Hematopoietic multipotent progenitor cell (in vitro differentiated cells): ENCODE data around the gene NHLRC4. TPM values are rescaled to one million over a fixed set of nuclear protein-coding genes. Genes with fewer than 3 reads are reported as not detected.
"Not testable (repeated sequence)": the region's sequence is repeated elsewhere in the genome, so short reads cannot be mapped to it uniquely, and the experiment has no call there.

Experiments
- DNase-seq, 3 donors: peaks; one replicate each; pipeline ENCODE4 v3.0.0-alpha.2; 2011 to 2015; ENCODE audit warnings: low read depth in 2 of 3, low spot score in 2 of 3
- total RNA-seq: library from RNA; depleted of rRNA; stranded (reverse); fragments of >200 nt; gene quantifications from one replicate; pipeline ENCODE4 v1.2.3, GENCODE V29; 2012

Gene NHLRC4
- total RNA-seq, 1 donor, result 14.3 TPM

DNA sequence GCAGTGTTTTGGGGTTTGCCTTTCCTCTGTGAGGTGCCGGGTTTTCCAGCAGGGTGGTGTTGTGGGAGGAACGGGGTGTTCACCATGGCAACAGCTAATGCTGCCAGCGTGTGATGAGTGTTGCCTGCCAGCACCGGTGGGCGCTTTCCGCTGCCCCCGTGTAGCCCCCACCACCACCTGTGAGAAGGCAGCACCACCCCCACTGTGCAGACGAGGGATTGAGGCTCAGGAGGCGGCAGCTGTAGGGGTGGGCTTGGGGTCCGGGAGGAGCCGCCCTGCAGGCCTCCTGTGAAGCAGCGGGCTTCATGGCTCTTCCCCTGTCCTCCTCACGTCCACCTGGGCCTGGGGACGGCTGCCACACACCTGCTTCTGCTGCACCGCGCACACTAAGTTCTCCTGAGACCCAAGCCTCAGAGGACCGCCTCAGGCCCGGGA is 28.3 kb downstream of the NHLRC4 start:
- DNase-seq, result no peak

DNA sequence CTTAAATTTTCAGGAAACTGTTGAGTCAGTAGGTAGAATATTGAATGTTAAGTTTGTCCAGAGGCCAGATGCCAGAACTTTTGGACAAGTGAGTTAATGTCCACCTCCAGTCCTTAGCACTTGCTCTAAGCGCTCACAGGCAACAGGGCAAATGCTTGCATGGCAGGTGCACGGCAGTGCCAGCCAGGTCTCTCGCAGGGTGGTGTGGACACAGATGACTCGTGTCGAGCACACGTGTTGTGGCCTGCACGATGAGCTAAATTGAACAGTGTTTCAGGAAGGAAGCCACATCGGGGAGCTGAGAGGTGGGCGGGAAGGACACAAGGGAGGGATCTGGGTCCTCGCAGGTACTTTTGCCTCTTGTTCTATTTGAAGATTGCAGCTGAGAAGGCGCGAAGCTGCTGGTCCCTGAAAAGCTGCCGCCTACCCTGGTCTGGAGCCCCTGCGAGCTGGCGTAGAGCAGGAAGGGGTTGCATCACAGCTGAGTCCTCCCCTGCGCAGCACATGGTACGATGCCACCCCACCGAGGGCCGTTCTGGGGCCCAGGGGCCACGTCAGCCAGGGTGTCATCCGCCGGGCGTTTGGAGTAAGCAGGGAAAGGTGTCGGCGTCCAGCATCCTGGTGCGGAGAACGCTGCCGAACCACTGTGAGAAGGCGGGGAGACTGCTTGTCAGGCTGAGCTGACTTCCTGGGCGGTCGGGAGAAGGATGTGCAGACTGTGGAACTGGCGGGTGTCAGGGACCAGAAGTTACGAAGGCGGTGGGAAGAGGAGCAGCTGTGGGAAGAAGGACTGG is 29.3 kb downstream of the NHLRC4 start:
- no peak for DNase-seq

GRCh38 chr16:596736-597060 is 29.9 kb downstream of the NHLRC4 start:
- no peak for DNase-seq

DNA sequence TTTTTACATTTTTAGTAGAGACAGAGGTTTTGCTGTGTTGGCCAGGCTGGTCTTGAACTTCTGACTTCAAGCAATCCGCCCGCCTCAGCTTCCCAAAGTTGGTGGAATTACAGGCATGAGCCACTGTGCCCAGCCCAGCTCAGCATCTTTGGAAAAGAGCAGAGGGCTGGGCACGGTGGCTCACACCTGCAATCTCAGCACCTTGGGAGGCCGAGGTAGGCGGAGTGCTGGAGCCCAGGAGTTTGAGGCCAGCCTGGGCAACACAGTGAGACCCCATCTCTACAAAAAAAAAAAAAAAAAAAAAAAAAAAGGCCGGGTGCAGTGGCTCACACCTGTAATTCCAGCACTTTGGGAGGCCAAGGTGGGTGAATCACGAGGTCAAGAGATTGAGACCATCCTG is 30.9 kb downstream of the NHLRC4 start:
- not testable (repeated sequence) for DNase-seq

DNA sequence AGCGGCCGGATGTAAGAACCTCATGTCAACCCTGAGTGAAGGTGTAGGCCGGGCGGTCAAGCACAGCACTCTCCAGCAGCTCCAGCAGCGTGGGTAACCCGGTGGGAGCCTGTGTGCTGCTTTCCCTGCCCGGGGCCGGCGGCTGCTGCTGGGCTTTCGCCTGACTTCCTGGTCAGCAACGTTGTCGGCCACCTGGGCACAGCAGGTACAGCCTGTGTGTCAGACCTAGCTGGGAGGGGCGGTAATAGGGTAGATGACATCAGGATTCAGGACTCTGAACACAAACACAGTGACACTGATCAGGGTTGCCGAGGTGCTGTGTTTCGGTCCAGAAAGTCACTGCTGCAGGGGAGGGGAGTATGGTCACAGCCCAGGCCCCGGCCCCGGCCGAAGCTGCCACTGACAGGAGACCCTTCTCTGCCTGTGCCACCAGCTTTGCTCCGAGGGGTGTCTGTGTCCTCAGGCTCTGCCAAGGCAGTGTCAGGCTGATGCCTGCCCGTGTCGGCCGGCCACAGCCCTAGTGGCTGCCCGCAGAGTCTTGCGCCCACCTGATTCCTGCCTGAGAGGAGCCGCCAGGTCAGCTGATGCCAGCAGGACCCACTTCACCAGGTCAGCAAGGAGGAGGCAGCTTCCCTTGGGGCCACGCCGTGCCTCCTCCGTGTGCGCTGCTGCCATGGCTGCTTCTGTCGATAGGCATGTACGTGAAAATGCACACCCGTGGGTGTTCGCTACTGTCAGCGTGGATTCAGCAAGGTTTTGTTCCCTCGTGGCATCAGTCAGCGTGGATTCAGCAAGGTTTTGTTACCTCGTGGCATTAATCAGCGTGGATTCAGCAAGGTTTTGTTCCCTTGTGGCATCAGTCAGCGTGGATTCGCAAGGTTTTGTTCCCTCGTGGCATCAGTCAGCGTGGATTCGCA is 32.3 kb downstream of the NHLRC4 start:
- DNase-seq, result no peak

DNA sequence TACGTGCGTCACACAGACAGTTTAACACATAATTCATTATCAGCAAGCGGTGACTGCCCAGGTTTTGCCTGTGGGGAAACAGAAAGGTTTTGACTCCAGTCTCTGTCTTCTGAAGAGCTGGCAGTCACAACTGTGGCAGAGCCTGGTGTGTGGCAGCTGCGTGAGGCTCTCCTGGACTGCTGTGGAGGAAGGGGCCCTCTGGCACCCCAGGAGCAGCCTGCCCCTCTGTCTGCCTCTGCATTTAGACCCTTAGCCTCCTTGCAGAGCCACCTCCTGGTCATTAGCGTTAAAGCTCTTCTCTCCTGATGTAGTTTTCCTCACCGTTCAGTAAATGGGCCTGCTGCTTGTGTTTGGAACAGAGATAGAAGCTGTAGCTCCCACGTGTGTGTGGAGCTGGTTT is 34.0 kb downstream of the NHLRC4 start:
- DNase-seq, result peak in 2 of 3 donors; percentile 48 to 66

- DNase-seq, result no peak
Observed at GRCh38 chr16:603933-604332, 37.1 kb downstream of the NHLRC4 start.

DNA sequence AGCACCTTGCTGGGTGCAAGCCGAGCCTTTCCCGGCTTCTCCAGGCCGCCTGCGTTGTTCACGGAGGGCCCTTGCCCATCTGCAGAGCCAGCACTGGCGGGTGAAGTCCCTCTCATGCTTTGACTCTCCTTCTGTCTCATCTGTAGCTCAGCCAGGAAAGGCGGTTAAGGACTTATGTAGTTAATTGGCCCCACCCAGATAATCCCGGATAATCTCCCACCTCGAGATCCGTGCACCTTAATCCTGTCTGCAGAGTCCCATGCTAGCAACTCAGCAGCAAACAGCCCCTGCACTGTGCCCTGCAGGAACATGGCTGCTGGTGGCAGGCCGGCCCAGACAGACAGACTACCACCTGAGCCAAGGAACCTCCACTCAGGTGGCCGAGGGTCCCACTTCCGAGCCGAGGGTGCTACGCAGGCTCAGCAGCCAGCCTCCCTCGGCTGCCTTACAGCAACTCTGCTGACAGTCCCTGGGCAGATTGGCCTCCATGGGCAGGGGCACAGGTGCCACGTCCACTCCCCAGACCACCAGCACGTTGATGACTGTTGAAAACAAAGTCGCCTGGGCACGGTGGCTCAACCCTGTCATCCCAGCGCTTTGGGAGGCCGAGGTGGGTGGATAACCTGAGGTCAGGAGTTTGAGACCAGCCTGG is 40.0 kb downstream of the NHLRC4 start:
- DNase-seq, result no peak

DNA sequence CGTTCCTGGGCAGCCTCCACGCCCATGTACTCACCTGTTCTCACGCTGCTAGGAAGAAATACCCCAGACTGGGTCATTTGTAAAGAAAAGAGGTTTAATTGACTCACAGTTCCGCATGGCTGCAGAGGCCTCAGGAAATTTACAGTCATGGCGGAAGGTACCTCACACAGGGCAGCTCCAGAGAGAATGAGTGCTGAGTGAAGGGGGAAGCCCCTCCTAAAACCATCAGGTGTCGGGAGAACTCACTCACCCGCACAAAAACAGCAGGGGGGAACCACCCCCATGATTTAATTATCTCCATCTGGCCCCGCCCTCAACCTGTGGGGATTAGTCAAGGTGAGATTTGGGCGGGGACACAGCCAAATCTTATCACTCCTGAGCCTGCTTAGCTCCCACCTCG is 41.2 kb downstream of the NHLRC4 start:
- no peak for DNase-seq

- no peak for DNase-seq
Observed at GRCh38 chr16:609316-609715, 42.5 kb downstream of the NHLRC4 start.

- no peak for DNase-seq
Observed at GRCh38 chr16:609984-610383, 43.2 kb downstream of the NHLRC4 start.

DNA sequence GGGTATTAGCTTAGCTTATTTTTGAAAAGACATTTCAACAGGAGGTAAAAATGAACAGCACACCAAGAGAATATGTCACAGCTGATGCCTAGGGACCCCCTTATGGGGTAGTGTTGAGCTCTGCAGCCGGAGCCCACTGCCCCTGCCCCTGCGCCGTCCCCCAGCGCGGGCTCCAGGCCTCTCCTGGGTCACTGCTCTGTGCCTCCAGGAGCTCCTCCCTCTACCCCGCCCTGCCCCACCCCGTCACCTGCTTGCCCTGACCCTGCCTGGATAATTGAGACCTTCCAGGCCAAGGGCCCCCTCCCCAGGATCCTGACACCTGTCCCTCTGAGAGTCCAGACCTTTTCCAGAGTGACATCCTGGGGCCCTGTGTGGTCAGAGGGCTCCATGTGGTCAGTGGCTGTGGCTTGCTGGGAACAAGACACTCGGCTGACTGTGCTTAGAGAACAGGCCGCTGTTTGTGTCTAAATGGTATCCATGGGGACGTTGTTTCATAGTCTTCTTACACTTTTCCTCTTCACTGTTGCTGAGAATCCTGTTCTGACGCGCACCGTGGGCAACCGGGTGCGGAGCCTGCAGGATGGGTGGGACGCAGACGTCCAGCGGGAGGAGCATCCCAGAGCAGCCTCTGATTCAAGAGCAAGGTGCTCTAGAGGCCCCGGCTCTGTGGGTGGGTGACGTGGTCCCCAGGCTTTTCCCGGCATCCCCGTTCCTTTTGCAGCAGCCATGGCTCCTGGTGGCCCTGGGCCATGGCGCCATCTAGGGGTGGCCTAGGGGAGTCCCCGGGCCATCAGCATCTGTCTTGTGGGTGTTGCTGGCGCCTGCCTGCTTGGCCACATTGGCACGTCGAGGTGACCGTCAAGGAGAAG is 43.9 kb downstream of the NHLRC4 start:
- peak; percentile 33 to 59 (median 37) for DNase-seq

DNA sequence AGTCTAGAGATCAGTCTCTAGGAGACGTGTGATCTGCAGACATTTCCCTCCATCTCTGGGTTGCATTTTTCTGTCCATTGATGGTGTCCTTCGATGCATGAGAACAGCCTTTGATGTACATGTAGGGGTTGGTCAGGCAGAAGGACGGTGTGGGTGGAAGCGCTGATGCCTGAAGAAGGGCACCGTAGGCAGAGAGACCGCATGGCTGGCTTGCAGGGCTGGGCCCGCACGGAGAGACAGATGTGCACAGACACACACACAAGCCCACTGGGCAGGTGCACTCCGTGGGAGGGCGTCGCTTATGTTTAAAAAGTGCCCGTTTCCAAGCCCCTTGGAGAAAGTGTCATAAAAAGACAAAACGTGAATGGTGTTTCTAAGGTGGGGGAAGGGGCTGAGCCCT is 48.3 kb downstream of the NHLRC4 start:
- DNase-seq, result no peak

DNA sequence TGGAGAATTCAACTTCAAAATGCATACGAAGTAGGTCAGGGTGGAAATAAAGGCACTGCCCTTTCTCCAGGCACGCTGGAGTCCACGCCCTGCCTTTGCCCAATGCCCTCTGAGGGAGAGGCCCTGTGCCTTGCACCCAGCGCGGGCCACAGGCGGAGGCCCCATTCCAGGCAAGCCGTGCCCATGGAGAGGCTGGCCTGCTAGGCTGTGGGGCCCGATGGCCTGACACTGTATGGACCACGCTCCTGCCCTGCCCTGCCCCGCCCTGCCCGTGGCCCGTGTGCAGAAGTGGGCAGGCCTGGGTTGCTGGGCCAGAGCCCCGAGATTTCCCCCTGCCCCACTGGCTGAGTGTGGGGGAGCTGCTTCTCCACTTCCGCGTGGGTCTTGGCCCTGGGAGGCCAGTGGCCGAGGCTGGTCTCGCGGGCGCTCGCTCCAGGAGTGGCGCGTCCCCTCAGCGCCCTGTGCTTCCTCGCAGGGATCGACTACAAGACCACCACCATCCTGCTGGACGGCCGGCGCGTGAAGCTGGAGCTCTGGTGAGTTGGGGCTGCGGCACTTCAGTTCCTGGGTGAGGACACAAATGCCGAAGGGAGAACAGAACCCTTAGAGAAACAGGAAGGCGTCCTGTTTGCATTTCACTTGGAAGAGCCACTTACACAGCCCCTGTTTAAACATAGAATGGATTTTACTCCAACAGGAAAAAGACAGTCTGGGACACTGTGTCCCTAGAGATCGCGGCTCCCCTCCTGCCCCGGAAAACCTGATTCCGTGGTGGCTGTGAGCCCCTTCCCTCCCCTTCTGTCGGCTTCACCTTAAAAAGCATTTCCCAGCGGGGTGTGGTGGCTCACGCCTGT is 50.2 kb downstream of the NHLRC4 start:
- no peak for DNase-seq

DNA sequence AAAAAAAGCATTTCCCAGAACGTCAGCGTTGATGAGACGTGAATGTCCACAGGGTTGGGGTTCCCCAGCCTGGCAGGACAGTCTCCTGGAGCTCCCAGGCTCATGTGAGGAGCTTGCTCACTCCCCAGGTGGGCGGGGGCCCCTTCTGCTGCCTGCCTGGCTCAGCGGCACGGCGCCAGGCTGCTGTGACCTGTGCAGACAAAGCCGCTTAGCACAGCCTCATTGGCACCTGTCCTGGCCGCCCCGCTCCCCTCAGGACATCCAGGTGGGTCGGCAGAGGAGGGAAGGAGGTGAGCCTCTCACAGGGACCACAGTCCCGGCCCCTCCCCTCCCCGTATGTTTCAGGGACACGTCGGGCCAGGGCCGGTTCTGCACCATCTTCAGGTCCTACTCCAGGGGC is 51.0 kb downstream of the NHLRC4 start:
- DNase-seq, result no peak
